HEK293 (cell line): ENCODE data around the gene PLPPR2.

Source experiments
- CTCF ChIA-PET: fragments of 350-600 bp; formaldehyde crosslinking; extraction: SDS; loops from one replicate; lab custom pipeline; 2021; ENCODE audit warnings: antibody characterized with exemption; lab: Yijun Ruan, JAX
- POLR2A ChIA-PET: fragments of 300-600 bp; formaldehyde crosslinking; extraction: SDS; loops from one replicate; lab custom pipeline; 2020; ENCODE audit warnings: antibody characterized with exemption, inconsistent platforms; lab: Yijun Ruan, JAX
- H3K27ac ChIP-seq: fragments of 200-500 bp; sonication (Bioruptor generic); 2 replicates; pipeline ENCODE4 v1.5.1; 2014; ENCODE audit warnings: low read depth, low read length, control low read depth, inconsistent platforms; ENCODE audit errors: extremely low read depth
- H3K36me3 ChIP-seq, 2 experiments: fragments of 200-500 bp in 1 of 2; sonication (Bioruptor generic) in 1 of 2; 1 replicate in 1 of 2; 2 replicates in 1 of 2; pipeline ENCODE4 v1.5.1; 2014 to 2017; ENCODE audit warnings: inconsistent platforms in 2 of 2, low read length in 2 of 2; ENCODE audit not compliant: control insufficient read depth in 2 of 2, insufficient read depth in 1 of 2
- H3K4me1 ChIP-seq: fragments of 200-500 bp; sonication (Bioruptor generic); 2 replicates; pipeline ENCODE4 v1.5.1; 2014; ENCODE audit warnings: mild to moderate bottlenecking, low read length, inconsistent platforms; ENCODE audit not compliant: control insufficient read depth, insufficient read depth
- H3K4me3 ChIP-seq: 2 replicates; pipeline ENCODE4 v1.5.1; 2011; ENCODE audit warnings: low read depth, mild to moderate bottlenecking, control low read depth, low read length, moderate library complexity
- H3K9me3 ChIP-seq: fragments of 200-500 bp; sonication (Bioruptor generic); 2 replicates; pipeline ENCODE4 v1.5.1; 2014; ENCODE audit warnings: low read depth, low read length, inconsistent platforms; ENCODE audit not compliant: control insufficient read depth, insufficient read depth
- HOXA7 ChIP-seq: sonication (generic); formaldehyde crosslinking; IDR thresholded peaks from 2 replicates; pipeline ENCODE4 v1.8.1; 2022; ENCODE audit warnings: missing genetic modification reagents, borderline replicate concordance
- OVOL3 ChIP-seq: fragments of 450-650 bp; formaldehyde crosslinking; IDR thresholded peaks from 2 replicates; pipeline ENCODE4 v1.5.1; 2016; ENCODE audit warnings: missing biosample characterization, missing genetic modification characterization
- ZBTB17 ChIP-seq: fragments of 450-650 bp; formaldehyde crosslinking; IDR thresholded peaks from 2 replicates; pipeline ENCODE4 v1.5.1; 2016; ENCODE audit warnings: missing biosample characterization, missing genetic modification characterization
- ZFHX2 ChIP-seq: fragments of 450-650 bp; formaldehyde crosslinking; conservative IDR thresholded peaks from 2 replicates; pipeline ENCODE4 v1.5.1; 2016; ENCODE audit warnings: missing biosample characterization, missing genetic modification characterization
- ZFP37 ChIP-seq: fragments of 450-650 bp; formaldehyde crosslinking; IDR thresholded peaks from 2 replicates; pipeline ENCODE4 v1.5.1; 2016; ENCODE audit warnings: missing biosample characterization, missing genetic modification characterization
- ZNF132 ChIP-seq: fragments of 450-650 bp; formaldehyde crosslinking; IDR thresholded peaks from 2 replicates; pipeline ENCODE4 v1.5.1; 2017; ENCODE audit warnings: missing biosample characterization, missing genetic modification characterization, borderline replicate concordance
- ZNF146 ChIP-seq: fragments of 450-650 bp; formaldehyde crosslinking; IDR thresholded peaks from 2 replicates; pipeline ENCODE4 v1.5.1; 2016; ENCODE audit warnings: missing biosample characterization, missing genetic modification characterization
- ZNF16 ChIP-seq: fragments of 450-650 bp; formaldehyde crosslinking; IDR thresholded peaks from 2 replicates; pipeline ENCODE4 v1.5.1; 2016; ENCODE audit warnings: low read depth, missing biosample characterization, missing genetic modification characterization
- ZNF184 ChIP-seq: fragments of 450-650 bp; IDR thresholded peaks from 2 replicates; pipeline ENCODE4 v1.5.1; 2018; ENCODE audit warnings: missing biosample characterization, mild to moderate bottlenecking, missing genetic modification characterization
- ZNF391 ChIP-seq: fragments of 450-650 bp; formaldehyde crosslinking; IDR thresholded peaks from 2 replicates; pipeline ENCODE4 v1.5.1; 2016; ENCODE audit warnings: low read depth, missing biosample characterization, missing genetic modification characterization, borderline replicate concordance
- ZNF423 ChIP-seq: fragments of 450-650 bp; formaldehyde crosslinking; IDR thresholded peaks from 2 replicates; pipeline ENCODE4 v1.5.1; 2016; ENCODE audit warnings: missing biosample characterization, missing genetic modification characterization
- ZNF473 ChIP-seq: fragments of 450-650 bp; formaldehyde crosslinking; IDR thresholded peaks from 2 replicates; pipeline ENCODE4 v1.5.1; 2017; ENCODE audit warnings: missing biosample characterization, missing genetic modification characterization
- ZNF501 ChIP-seq: fragments of 450-650 bp; formaldehyde crosslinking; IDR thresholded peaks from 2 replicates; pipeline ENCODE4 v1.5.1; 2016; ENCODE audit warnings: missing biosample characterization, missing genetic modification characterization
- ZNF514 ChIP-seq: fragments of 450-650 bp; formaldehyde crosslinking; IDR thresholded peaks from 2 replicates; pipeline ENCODE4 v1.5.1; 2016; ENCODE audit warnings: missing biosample characterization, missing genetic modification characterization
- ZNF629 ChIP-seq: fragments of 450-650 bp; formaldehyde crosslinking; IDR thresholded peaks from 2 replicates; pipeline ENCODE4 v1.5.1; 2017; ENCODE audit warnings: missing biosample characterization, missing genetic modification characterization
- ZNF777 ChIP-seq: fragments of 450-650 bp; formaldehyde crosslinking; IDR thresholded peaks from 2 replicates; pipeline ENCODE4 v1.5.1; 2017; ENCODE audit warnings: missing biosample characterization, missing genetic modification characterization, borderline replicate concordance
- ZNF843 ChIP-seq: fragments of 450-650 bp; formaldehyde crosslinking; IDR thresholded peaks from 2 replicates; pipeline ENCODE4 v1.5.1; 2016; ENCODE audit warnings: missing biosample characterization, missing genetic modification characterization
- TF ChIP-seq, protein P1 (sequence below): fragments of 450-650 bp; formaldehyde crosslinking; IDR thresholded peaks from 2 replicates; pipeline ENCODE4 v1.5.1; 2017; ENCODE audit warnings: missing biosample characterization, missing genetic modification characterization
- TF ChIP-seq, protein P2 (sequence below): fragments of 450-650 bp; formaldehyde crosslinking; IDR thresholded peaks from 2 replicates; pipeline ENCODE4 v1.5.1; 2017; ENCODE audit warnings: missing biosample characterization, missing genetic modification characterization
- TF ChIP-seq, protein P3 (sequence below): fragments of 450-650 bp; formaldehyde crosslinking; IDR thresholded peaks from 2 replicates; pipeline ENCODE4 v1.5.1; 2016; ENCODE audit warnings: missing biosample characterization, missing genetic modification characterization

The PLPPR2 gene

DNA sequence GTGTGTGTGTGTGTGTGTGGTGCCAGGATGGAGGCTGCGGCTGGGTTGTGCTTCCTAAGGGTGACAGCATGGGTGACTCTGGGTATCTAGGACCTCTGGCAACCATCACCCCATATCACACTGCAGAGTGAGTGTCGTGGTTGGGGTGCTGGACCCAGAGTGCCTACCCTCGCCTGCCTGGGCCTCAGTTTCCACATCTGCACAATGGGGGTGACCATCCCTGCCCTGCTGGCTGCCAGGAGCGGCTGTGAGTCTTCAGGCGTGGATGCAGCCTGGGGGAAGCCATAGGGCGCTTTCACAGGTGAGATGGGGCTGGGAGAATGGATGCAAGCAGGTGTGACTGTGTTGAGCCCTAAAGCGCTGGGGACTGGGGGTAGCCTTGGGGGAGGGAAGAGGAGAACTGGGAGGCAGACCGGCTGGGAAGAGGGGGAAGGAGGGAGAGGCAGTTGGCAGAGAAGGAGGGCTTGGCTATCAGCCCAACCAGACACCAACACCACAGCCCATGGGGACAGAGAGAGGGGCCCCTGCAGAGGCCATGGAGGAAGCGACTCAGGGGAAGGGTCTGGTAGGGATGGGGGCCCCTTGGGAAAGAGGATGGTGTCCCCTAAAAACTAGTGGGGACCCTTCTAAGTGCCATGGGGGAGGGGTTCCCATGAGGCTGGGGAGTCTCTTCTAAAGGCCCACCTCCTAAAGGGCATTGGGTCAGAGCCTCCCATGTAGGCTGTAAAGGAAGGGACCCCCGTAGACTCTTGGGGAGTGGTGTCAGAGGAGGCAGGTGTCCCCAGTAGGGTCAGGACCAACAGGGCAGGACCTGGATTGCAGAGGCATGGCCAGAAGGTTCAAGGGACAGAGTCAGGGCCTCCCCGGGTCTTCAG is 1.7 kb downstream of the PLPPR2 start:
- no peak overlapping the region for H3K27ac ChIP-seq
- no peaks in the 10 kb centered on the region for H3K36me3 ChIP-seq
- POLR2A ChIA-PET: no interaction called here
- H3K4me3 ChIP-seq: no peak overlapping the region
- H3K4me1 ChIP-seq: no peaks in the 10 kb centered on the region; the same call in 1 of the 2 replicates
- no peaks in the 10 kb centered on the region for H3K9me3 ChIP-seq
- TF ChIP-seq, protein P1, sequence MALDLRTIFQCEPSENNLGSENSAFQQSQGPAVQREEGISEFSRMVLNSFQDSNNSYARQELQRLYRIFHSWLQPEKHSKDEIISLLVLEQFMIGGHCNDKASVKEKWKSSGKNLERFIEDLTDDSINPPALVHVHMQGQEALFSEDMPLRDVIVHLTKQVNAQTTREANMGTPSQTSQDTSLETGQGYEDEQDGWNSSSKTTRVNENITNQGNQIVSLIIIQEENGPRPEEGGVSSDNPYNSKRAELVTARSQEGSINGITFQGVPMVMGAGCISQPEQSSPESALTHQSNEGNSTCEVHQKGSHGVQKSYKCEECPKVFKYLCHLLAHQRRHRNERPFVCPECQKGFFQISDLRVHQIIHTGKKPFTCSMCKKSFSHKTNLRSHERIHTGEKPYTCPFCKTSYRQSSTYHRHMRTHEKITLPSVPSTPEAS: peak; percentile 37; the same call in 1 of the 2 replicates
- TF ChIP-seq ZNF843 (tag by site-specific recombination): no peak
- TF ChIP-seq, protein P2, sequence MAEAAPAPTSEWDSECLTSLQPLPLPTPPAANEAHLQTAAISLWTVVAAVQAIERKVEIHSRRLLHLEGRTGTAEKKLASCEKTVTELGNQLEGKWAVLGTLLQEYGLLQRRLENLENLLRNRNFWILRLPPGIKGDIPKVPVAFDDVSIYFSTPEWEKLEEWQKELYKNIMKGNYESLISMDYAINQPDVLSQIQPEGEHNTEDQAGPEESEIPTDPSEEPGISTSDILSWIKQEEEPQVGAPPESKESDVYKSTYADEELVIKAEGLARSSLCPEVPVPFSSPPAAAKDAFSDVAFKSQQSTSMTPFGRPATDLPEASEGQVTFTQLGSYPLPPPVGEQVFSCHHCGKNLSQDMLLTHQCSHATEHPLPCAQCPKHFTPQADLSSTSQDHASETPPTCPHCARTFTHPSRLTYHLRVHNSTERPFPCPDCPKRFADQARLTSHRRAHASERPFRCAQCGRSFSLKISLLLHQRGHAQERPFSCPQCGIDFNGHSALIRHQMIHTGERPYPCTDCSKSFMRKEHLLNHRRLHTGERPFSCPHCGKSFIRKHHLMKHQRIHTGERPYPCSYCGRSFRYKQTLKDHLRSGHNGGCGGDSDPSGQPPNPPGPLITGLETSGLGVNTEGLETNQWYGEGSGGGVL (tag by site-specific recombination): peak; percentile 90
- CTCF ChIA-PET: interaction anchor here (0.9 kb wide), 1 partner anchor 25 kb away, joined by 3 read pairs; no protein-coding TSS in a partner anchor

DNA sequence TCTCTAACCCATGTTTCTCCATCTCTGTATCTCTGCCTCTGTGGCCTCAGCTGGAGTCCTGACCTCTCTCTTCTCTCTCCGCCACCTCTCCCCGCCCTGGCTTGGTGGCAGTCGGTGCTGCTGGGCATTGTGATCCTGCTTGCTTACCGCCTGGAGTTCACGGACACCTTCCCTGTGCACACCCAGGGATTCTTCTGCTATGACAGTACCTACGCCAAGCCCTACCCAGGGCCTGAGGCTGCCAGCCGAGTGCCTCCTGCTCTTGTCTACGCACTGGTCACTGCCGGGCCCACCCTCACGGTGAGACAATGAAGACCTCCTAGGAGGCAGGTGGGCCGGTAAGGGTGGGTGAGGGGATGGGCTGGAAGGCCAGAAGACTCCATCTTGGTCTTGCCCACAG is 4.2 kb downstream of the PLPPR2 start:
- peaks cover 0 to 5% of the 10 kb centered on the region in 2 experiments; a peak in 1 of 3 replicates for H3K36me3 ChIP-seq
- no peaks in the 10 kb centered on the region; the same call in 1 of the 2 replicates for H3K4me1 ChIP-seq
- no peak for TF ChIP-seq ZNF514
- TF ChIP-seq HOXA7 (CRISPR knock-in tag): no peak
- no peak for TF ChIP-seq ZNF629 (tag by site-specific recombination)
- no peak for TF ChIP-seq ZNF391 (tag by site-specific recombination)
- no peak for TF ChIP-seq ZFHX2
- TF ChIP-seq ZNF473: no peak
- TF ChIP-seq ZBTB17 (tag by site-specific recombination): no peak
- no peak for TF ChIP-seq ZFP37
- TF ChIP-seq, protein P3, sequence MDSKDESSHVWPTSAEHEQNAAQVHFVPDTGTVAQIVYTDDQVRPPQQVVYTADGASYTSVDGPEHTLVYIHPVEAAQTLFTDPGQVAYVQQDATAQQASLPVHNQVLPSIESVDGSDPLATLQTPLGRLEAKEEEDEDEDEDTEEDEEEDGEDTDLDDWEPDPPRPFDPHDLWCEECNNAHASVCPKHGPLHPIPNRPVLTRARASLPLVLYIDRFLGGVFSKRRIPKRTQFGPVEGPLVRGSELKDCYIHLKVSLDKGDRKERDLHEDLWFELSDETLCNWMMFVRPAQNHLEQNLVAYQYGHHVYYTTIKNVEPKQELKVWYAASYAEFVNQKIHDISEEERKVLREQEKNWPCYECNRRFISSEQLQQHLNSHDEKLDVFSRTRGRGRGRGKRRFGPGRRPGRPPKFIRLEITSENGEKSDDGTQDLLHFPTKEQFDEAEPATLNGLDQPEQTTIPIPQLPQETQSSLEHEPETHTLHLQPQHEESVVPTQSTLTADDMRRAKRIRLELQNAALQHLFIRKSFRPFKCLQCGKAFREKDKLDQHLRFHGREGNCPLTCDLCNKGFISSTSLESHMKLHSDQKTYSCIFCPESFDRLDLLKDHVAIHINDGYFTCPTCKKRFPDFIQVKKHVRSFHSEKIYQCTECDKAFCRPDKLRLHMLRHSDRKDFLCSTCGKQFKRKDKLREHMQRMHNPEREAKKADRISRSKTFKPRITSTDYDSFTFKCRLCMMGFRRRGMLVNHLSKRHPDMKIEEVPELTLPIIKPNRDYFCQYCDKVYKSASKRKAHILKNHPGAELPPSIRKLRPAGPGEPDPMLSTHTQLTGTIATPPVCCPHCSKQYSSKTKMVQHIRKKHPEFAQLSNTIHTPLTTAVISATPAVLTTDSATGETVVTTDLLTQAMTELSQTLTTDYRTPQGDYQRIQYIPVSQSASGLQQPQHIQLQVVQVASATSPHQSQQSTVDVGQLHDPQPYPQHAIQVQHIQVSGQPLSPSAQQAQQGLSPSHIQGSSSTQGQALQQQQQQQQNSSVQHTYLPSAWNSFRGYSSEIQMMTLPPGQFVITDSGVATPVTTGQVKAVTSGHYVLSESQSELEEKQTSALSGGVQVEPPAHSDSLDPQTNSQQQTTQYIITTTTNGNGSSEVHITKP (tag by site-specific recombination): no peak
- no peak for TF ChIP-seq ZNF132 (tag by site-specific recombination)
- no peak for TF ChIP-seq ZNF423 (tag by site-specific recombination)
- no peak for TF ChIP-seq ZNF777 (tag by site-specific recombination)
- TF ChIP-seq ZNF16 (tag by site-specific recombination): no peak
- TF ChIP-seq ZNF146 (tag by site-specific recombination): no peak
- no peak for TF ChIP-seq OVOL3 (tag by site-specific recombination)
- no peak for TF ChIP-seq ZNF184 (tag by site-specific recombination)
- no peak for TF ChIP-seq ZNF501 (tag by site-specific recombination)
- POLR2A ChIA-PET: no interaction called here
- no peaks in the 10 kb centered on the region for H3K9me3 ChIP-seq
- no peak overlapping the region for H3K4me3 ChIP-seq
- no peak overlapping the region for H3K27ac ChIP-seq
- CTCF ChIA-PET: interaction anchor here (0.9 to 1.2 kb wide), 2 partner anchors 21 to 116 kb away, joined by 3 to 4 read pairs; no protein-coding TSS in a partner anchor
